KG1 (cell line): ENCODE results near the gene MRPS22.
"Not testable (repeated sequence)": the region's sequence is repeated elsewhere in the genome, so short reads cannot be mapped to it uniquely, and the experiment has no call there.

ENCODE experiments used
- DNase-seq: peaks from one replicate; lab custom pipeline; 2025; lab: John Stamatoyannopoulos, UW

The MRPS22 gene

GRCh38 chr3:139396707-139397106, 52.9 kb downstream of the MRPS22 start:
- no peak for DNase-seq

DNA sequence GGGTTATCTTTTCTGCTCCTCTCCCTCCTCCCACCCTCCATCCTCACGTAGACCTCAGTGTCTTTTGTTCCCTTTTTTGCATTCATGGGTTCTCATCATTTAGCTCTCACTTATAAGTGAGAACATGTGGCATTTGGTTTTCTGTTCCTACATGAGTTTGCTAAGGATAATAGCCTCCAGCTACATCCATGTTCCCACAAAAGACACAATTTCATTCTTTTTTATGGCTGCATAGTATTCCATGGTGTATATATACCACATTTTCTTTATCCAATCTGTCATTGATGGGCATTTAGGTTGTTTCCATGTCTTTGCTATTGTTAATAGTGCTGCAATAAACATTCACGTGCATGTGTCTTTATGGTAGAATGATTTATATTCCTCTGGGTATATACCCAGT, 57.3 kb downstream of the MRPS22 start:
- not testable (repeated sequence) for DNase-seq
